ENCODE results near the gene GDAP2. TPM values are rescaled to one million over a fixed set of nuclear protein-coding genes. Genes with fewer than 3 reads are reported as not detected.

GDAP2 gene
- total RNA-seq, 2 donors from 2014 or later: 21.5 to 31.9 TPM

- intact Hi-C loops (cut with DNase I): no loop called here
- no peak for DNase-seq
- Histone ChIP-seq H3K9ac (ENCODE audit: low read depth in 2 of 2, low read length in 2 of 2) (no peak overlapping the region), H3K4me3 (no peak overlapping the region), H3K36me3 (no peaks in the 10 kb centered on the region), H3K9me3 (no peaks in the 10 kb centered on the region), H3K27me3 (no peaks in the 10 kb centered on the region), H3K27ac (no peak overlapping the region), H3K4me1 (no peaks in the 10 kb centered on the region)
- TF ChIP-seq, protein P1, sequence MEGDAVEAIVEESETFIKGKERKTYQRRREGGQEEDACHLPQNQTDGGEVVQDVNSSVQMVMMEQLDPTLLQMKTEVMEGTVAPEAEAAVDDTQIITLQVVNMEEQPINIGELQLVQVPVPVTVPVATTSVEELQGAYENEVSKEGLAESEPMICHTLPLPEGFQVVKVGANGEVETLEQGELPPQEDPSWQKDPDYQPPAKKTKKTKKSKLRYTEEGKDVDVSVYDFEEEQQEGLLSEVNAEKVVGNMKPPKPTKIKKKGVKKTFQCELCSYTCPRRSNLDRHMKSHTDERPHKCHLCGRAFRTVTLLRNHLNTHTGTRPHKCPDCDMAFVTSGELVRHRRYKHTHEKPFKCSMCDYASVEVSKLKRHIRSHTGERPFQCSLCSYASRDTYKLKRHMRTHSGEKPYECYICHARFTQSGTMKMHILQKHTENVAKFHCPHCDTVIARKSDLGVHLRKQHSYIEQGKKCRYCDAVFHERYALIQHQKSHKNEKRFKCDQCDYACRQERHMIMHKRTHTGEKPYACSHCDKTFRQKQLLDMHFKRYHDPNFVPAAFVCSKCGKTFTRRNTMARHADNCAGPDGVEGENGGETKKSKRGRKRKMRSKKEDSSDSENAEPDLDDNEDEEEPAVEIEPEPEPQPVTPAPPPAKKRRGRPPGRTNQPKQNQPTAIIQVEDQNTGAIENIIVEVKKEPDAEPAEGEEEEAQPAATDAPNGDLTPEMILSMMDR (IDR thresholded peaks at IDR 0.05): no peak
Measured at GRCh38 chr1:117832453-117832852, 97.0 kb downstream of the GDAP2 start.

DNA sequence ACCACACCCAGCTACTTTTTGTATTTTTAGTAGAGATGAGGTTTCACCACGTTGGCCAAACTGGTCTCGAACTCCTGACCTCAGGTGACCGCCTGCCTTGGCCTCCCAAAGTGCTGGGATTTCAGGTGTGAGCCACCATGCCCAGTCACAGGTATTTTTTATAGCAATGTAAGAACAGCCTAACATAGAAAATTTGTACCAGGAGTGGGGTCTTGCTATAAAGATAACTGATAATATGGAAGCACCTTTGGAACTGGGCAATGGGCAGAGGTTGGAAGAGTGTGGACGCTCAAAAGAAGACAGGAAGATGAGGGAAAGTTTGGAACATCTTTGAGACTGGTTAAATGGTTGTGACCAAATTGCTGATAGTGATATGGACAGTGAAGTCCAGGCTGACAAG is 99.2 kb downstream of the GDAP2 start:
- intact Hi-C loops (cut with DNase I): no loop called here
- H3K27me3 ChIP-seq: no peaks in the 10 kb centered on the region
- TF ChIP-seq, protein P1 (IDR thresholded peaks at IDR 0.05): no peak

GRCh38 chr1:117828201-117828600 is 101.2 kb downstream of the GDAP2 start:
- intact Hi-C loops (cut with DNase I): no loop called here

More for the DNA sequence above, 99.2 kb downstream of the GDAP2 start:
- Histone ChIP-seq H3K9ac (ENCODE audit: low read depth in 2 of 2, low read length in 2 of 2) (no peak overlapping the region), H3K27ac (no peak overlapping the region), H3K4me1 (no peaks in the 10 kb centered on the region), H3K4me3 (no peak overlapping the region), H3K36me3 (no peaks in the 10 kb centered on the region), H3K9me3 (no peaks in the 10 kb centered on the region)
- no peak for DNase-seq

GRCh38 chr1:117826540-117827078 is 102.8 kb downstream of the GDAP2 start:
- Histone ChIP-seq H3K36me3 (no peaks in the 10 kb centered on the region), H3K9me3 (no peaks in the 10 kb centered on the region), H3K4me3 (no peak overlapping the region), H3K27ac (peak overlapping the region; percentile 24), H3K9ac (ENCODE audit: low read depth in 2 of 2, low read length in 2 of 2) (no peak overlapping the region), H3K27me3 (no peaks in the 10 kb centered on the region), H3K4me1 (no peaks in the 10 kb centered on the region)
- no peak for DNase-seq
- TF ChIP-seq, protein P1 (IDR thresholded peaks at IDR 0.05): no peak
- intact Hi-C loops (cut with DNase I): no loop called here

More at GRCh38 chr1:117828201-117828600, 101.2 kb downstream of the GDAP2 start:
- H3K27ac ChIP-seq: no peak overlapping the region
- peak; percentile 29 for DNase-seq
- H3K4me3 ChIP-seq: no peak overlapping the region
- H3K9ac ChIP-seq (ENCODE audit: low read depth in 2 of 2, low read length in 2 of 2): no peak overlapping the region
- no peaks in the 10 kb centered on the region for H3K36me3 ChIP-seq
- TF ChIP-seq, protein P1 (IDR thresholded peaks at IDR 0.05): no peak
- H3K27me3 ChIP-seq: no peaks in the 10 kb centered on the region
- H3K9me3 ChIP-seq: no peaks in the 10 kb centered on the region
- no peaks in the 10 kb centered on the region for H3K4me1 ChIP-seq

DNA sequence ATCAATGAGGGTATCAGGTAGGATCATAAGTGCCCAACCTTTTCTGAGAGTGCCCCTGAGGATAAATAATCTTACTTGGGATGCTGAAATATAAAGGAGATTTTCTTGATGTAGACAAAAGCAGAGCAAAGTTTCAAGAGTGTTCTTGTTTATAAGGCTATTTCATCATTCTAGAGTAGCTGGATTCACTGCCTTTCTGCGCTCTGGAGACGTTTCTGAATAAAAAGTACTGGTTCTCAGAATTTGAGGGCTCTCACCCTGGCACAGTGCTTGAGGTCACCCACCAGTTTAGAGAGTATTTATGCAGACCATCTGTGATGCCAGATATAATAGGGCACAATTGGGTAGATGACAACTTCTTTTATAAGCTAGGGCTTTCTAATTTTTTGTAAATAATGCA is 103.3 kb downstream of the GDAP2 start:
- Histone ChIP-seq H3K9me3 (no peaks in the 10 kb centered on the region), H3K27me3 (no peaks in the 10 kb centered on the region), H3K27ac (peak overlapping the region; percentile 24), H3K9ac (ENCODE audit: low read depth in 2 of 2, low read length in 2 of 2) (no peak overlapping the region), H3K4me1 (no peaks in the 10 kb centered on the region), H3K4me3 (no peak overlapping the region), H3K36me3 (no peaks in the 10 kb centered on the region)
- intact Hi-C loops (cut with DNase I): no loop called here
- TF ChIP-seq, protein P1 (IDR thresholded peaks at IDR 0.05): no peak
- DNase-seq: no peak

All from colonic mucosa (tissue), 4 donors.